ENCODE data around the gene GATA5.

The GATA5 gene

GRCh38 chr20:62475772-62476055, at the start of gene GATA5:
Gene GATA5, minus strand, starts transcription at chr20:62475995. Its CDS starts 474 bp downstream, at chr20:62475521.
- no peak for DNase-seq (ENCODE audit: low read depth)

GRCh38 chr20:62525014-62525413, 49.2 kb upstream of the GATA5 start:
- no peak for DNase-seq (ENCODE audit: low read depth)

GRCh38 chr20:62524505-62524911, 48.7 kb upstream of the GATA5 start:
- no peak for DNase-seq (ENCODE audit: low read depth)

GRCh38 chr20:62523473-62524203, 47.8 kb upstream of the GATA5 start:
- DNase-seq (ENCODE audit: low read depth) = no peak

- DNase-seq (ENCODE audit: low read depth) = no peak
Measured at GRCh38 chr20:62522748-62523396, 47.1 kb upstream of the GATA5 start.

- no peak for DNase-seq (ENCODE audit: low read depth)
Measured at GRCh38 chr20:62519826-62520225, 44.0 kb upstream of the GATA5 start.

- DNase-seq (ENCODE audit: low read depth) = no peak
Measured at GRCh38 chr20:62518911-62519310, 43.1 kb upstream of the GATA5 start.

- no peak for DNase-seq (ENCODE audit: low read depth)
Measured at GRCh38 chr20:62517901-62518610, 42.3 kb upstream of the GATA5 start.

- DNase-seq (ENCODE audit: low read depth) = no peak
Measured at GRCh38 chr20:62517168-62517567, 41.4 kb upstream of the GATA5 start.

- DNase-seq (ENCODE audit: low read depth) = no peak
Measured at GRCh38 chr20:62516338-62516737, 40.5 kb upstream of the GATA5 start.

- no peak for DNase-seq (ENCODE audit: low read depth)
Measured at GRCh38 chr20:62515826-62516225, 40.0 kb upstream of the GATA5 start.

- DNase-seq (ENCODE audit: low read depth) = no peak
Measured at GRCh38 chr20:62515280-62515679, 39.5 kb upstream of the GATA5 start.

GRCh38 chr20:62513991-62514390, 38.2 kb upstream of the GATA5 start:
- DNase-seq (ENCODE audit: low read depth) = no peak

- DNase-seq (ENCODE audit: low read depth) = no peak
Measured at GRCh38 chr20:62511915-62512610, 36.3 kb upstream of the GATA5 start.

- DNase-seq (ENCODE audit: low read depth) = no peak
Measured at GRCh38 chr20:62511300-62511914, 35.6 kb upstream of the GATA5 start.

GRCh38 chr20:62508641-62509051, 32.9 kb upstream of the GATA5 start:
- DNase-seq (ENCODE audit: low read depth) = no peak

GRCh38 chr20:62507991-62508640, 32.3 kb upstream of the GATA5 start:
- DNase-seq (ENCODE audit: low read depth) = no peak

GRCh38 chr20:62507323-62507722, 31.5 kb upstream of the GATA5 start:
- DNase-seq (ENCODE audit: low read depth) = no peak

- no peak for DNase-seq (ENCODE audit: low read depth)
Measured at GRCh38 chr20:62506791-62507190, 31.0 kb upstream of the GATA5 start.

- DNase-seq (ENCODE audit: low read depth) = no peak
Measured at GRCh38 chr20:62506087-62506486, 30.3 kb upstream of the GATA5 start.

- DNase-seq (ENCODE audit: low read depth) = no peak
Measured at GRCh38 chr20:62505337-62506045, 29.7 kb upstream of the GATA5 start.

Measured in HS-5 (cell line).